NCI-H1092 (cell line): ENCODE measurements around the gene EEFSEC.

Experiments
- DNase-seq: peaks from one replicate; lab custom pipeline; 2025; lab: John Stamatoyannopoulos, UW

EEFSEC gene

GRCh38 chr3:128271536-128272332 lies 118.5 kb downstream of the EEFSEC start:
- no peak for DNase-seq

- DNase-seq = no peak
These were observed 120.0 kb downstream of the EEFSEC start for GRCh38 chr3:128273109-128273840.

- no peak for DNase-seq
These were observed 120.7 kb downstream of the EEFSEC start for GRCh38 chr3:128273841-128274573.

GRCh38 chr3:128274837-128275236 lies 121.6 kb downstream of the EEFSEC start:
- no peak for DNase-seq

GRCh38 chr3:128275316-128276145 lies 122.2 kb downstream of the EEFSEC start:
- no peak for DNase-seq

- DNase-seq = no peak
These were observed 122.8 kb downstream of the EEFSEC start for GRCh38 chr3:128276146-128276435.

GRCh38 chr3:128276577-128277183 lies 123.4 kb downstream of the EEFSEC start:
- DNase-seq = no peak

- no peak for DNase-seq
These were observed 124.2 kb downstream of the EEFSEC start for GRCh38 chr3:128277378-128278069.

GRCh38 chr3:128278130-128278529 lies 124.8 kb downstream of the EEFSEC start:
- DNase-seq = no peak

GRCh38 chr3:128278761-128279600 lies 125.7 kb downstream of the EEFSEC start:
- DNase-seq = peak; percentile 48

GRCh38 chr3:128279601-128279880 lies 126.3 kb downstream of the EEFSEC start:
- no peak for DNase-seq

- DNase-seq = peak; percentile 62
These were observed 127.3 kb downstream of the EEFSEC start for GRCh38 chr3:128280481-128281052.

GRCh38 chr3:128281056-128281455 lies 127.8 kb downstream of the EEFSEC start:
- no peak for DNase-seq

- no peak for DNase-seq
These were observed 128.4 kb downstream of the EEFSEC start for GRCh38 chr3:128281461-128282367.

GRCh38 chr3:128282380-128283196 lies 129.3 kb downstream of the EEFSEC start:
- peak; percentile 38 for DNase-seq

- no peak for DNase-seq
These were observed 130.1 kb downstream of the EEFSEC start for GRCh38 chr3:128283421-128283820.

GRCh38 chr3:128285042-128285966 lies 132.0 kb downstream of the EEFSEC start:
- no peak for DNase-seq
